HL-60 (cell line): Measurements from ENCODE around the gene ZFP36L1.

Experiments used
- DNase-seq, 2 experiments: peaks; one replicate each; pipeline ENCODE4 v3.0.0-alpha.2; 2010 to 2020; ENCODE audit warnings: low read depth in 1 of 2, low spot score in 1 of 2
- H3K27ac ChIP-seq: fragments of 250-450 bp; sonication (Bioruptor Pico); replicated peaks from 2 replicates; pipeline ENCODE4 v1.5.1; 2020; ENCODE audit warnings: mild to moderate bottlenecking, moderate library complexity
- H3K27me3 ChIP-seq: fragments of 250-450 bp; sonication (Bioruptor Pico); 2 replicates; pipeline ENCODE4 v1.5.1; 2021; ENCODE audit warnings: mild to moderate bottlenecking, moderate library complexity; ENCODE audit not compliant: insufficient read depth, poor library complexity, severe bottlenecking
- H3K4me3 ChIP-seq: replicated peaks from 2 replicates; pipeline ENCODE4 v1.5.1; 2011; ENCODE audit warnings: mild to moderate bottlenecking, control low read depth, low read length; ENCODE audit not compliant: insufficient read depth
- GABPA ChIP-seq: IDR thresholded peaks from 2 replicates; pipeline ENCODE4 v1.6.1; 2012; ENCODE audit warnings: low read depth
- POLR2AphosphoS5 ChIP-seq: IDR thresholded peaks from 2 replicates; pipeline ENCODE4 v1.6.1; 2012; ENCODE audit warnings: low read depth
- SPI1 ChIP-seq: IDR thresholded peaks from 2 replicates; pipeline ENCODE4 v1.6.1; 2012; ENCODE audit warnings: low read depth, mild to moderate bottlenecking, borderline replicate concordance
- TF ChIP-seq, protein P1 (sequence below): IDR thresholded peaks from one replicate; pipeline ENCODE4 v1.5.1; 2011; ENCODE audit warnings: low read length, control low read depth, inconsistent platforms; ENCODE audit not compliant: insufficient read depth
- TF ChIP-seq, protein P2 (sequence below): IDR thresholded peaks from 2 replicates; pipeline ENCODE4 v1.6.1; 2012; ENCODE audit warnings: low read depth; ENCODE audit not compliant: insufficient replicate concordance

Gene ZFP36L1

DNA sequence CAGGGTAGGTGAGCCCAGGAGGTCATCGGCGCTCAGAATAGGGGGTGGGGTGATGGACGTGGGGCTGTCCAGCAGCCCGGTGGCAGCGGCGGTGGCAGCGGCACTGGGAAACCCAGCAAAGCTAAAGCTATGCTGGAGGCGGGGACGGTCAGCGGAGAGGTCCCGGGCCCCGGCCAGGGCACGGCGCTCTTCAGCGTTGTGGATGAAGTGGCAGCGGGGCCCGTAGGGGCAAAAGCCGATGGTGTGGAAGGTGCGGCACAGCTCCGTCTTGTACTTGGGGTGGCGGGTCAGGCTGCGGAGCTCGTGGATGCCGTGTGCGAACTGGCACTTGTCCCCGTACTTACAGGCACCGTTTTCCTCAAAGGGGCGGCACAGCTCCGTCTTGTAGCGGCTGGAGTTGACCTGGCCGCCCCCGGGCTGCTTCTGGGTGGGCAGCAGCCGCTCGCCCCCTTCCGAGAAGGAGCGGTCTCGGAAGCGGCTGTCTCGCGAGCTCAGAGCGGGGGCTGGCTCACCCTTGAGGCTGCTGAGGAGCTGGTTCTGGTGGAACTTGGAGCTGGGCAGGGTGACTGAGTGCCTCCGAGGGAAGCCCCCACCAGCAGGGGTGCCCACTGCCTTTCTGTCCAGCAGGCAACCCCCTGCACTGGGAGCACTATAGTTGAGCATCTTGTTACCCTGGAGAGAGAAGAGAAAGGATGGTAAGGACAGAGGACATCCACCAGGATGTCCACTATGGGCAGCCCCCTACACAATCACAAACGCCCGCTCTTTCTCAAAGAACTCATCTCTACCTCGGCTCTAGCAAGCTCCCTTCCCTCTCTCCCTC is 2.8 kb downstream of the ZFP36L1 start:
- no peak overlapping the region for H3K4me3 ChIP-seq
- no peak overlapping the region for H3K27ac ChIP-seq
- H3K27me3 ChIP-seq, result peaks cover 13% of the 10 kb centered on the region
- no peak for DNase-seq
- TF ChIP-seq, protein P1, sequence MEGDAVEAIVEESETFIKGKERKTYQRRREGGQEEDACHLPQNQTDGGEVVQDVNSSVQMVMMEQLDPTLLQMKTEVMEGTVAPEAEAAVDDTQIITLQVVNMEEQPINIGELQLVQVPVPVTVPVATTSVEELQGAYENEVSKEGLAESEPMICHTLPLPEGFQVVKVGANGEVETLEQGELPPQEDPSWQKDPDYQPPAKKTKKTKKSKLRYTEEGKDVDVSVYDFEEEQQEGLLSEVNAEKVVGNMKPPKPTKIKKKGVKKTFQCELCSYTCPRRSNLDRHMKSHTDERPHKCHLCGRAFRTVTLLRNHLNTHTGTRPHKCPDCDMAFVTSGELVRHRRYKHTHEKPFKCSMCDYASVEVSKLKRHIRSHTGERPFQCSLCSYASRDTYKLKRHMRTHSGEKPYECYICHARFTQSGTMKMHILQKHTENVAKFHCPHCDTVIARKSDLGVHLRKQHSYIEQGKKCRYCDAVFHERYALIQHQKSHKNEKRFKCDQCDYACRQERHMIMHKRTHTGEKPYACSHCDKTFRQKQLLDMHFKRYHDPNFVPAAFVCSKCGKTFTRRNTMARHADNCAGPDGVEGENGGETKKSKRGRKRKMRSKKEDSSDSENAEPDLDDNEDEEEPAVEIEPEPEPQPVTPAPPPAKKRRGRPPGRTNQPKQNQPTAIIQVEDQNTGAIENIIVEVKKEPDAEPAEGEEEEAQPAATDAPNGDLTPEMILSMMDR, result no peak
- TF ChIP-seq, protein P2, sequence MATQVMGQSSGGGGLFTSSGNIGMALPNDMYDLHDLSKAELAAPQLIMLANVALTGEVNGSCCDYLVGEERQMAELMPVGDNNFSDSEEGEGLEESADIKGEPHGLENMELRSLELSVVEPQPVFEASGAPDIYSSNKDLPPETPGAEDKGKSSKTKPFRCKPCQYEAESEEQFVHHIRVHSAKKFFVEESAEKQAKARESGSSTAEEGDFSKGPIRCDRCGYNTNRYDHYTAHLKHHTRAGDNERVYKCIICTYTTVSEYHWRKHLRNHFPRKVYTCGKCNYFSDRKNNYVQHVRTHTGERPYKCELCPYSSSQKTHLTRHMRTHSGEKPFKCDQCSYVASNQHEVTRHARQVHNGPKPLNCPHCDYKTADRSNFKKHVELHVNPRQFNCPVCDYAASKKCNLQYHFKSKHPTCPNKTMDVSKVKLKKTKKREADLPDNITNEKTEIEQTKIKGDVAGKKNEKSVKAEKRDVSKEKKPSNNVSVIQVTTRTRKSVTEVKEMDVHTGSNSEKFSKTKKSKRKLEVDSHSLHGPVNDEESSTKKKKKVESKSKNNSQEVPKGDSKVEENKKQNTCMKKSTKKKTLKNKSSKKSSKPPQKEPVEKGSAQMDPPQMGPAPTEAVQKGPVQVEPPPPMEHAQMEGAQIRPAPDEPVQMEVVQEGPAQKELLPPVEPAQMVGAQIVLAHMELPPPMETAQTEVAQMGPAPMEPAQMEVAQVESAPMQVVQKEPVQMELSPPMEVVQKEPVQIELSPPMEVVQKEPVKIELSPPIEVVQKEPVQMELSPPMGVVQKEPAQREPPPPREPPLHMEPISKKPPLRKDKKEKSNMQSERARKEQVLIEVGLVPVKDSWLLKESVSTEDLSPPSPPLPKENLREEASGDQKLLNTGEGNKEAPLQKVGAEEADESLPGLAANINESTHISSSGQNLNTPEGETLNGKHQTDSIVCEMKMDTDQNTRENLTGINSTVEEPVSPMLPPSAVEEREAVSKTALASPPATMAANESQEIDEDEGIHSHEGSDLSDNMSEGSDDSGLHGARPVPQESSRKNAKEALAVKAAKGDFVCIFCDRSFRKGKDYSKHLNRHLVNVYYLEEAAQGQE, result no peak
- no peak for TF ChIP-seq SPI1
- no peak for TF ChIP-seq POLR2AphosphoS5
- no peak for TF ChIP-seq GABPA

DNA sequence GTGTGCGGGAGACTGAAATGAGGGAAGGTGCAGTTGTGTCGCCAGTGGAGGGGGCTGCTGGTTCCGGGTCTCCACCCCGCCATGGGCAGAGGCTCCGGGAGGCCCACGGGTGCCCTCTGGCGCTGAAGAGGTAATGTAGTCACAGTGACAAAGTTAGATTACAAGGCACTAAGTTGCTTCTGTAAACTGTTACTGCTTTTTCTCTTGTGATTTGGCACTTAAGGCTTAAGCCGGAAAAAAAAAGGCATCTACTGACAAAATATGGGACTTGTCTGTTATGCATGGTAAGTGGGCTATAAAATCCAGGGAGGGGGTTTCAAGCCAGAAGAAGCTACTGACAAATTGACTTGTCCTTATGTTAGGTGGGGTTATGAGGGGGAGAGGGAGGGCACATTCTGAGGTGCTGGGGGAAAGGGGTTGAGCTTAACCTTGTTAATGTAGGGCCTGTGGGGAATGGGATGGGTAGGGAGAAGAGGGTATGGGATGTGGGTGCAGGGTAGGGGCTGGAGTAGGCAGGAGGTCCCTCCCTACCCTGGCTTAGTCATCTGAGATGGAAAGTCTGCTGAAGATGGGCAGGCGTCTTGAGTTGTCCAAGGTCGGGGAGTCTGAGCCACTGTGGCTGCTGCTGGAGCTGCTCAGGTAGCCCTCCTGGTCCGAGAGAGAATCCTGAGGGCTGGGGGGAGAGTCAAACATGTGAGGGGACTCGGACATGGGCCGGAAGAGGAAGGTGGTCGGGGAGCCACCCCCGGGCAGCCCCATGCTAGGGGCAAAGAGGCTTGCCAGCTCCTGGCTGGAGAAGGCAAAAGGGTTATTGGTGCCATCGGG is 3.7 kb downstream of the ZFP36L1 start:
- no peak for TF ChIP-seq POLR2AphosphoS5
- TF ChIP-seq, protein P1, result peak; percentile 16
- peaks cover 10% of the 10 kb centered on the region for H3K27me3 ChIP-seq
- H3K27ac ChIP-seq, result no peak overlapping the region
- peak; percentile 21 to 63 for DNase-seq
- no peak overlapping the region for H3K4me3 ChIP-seq

DNA sequence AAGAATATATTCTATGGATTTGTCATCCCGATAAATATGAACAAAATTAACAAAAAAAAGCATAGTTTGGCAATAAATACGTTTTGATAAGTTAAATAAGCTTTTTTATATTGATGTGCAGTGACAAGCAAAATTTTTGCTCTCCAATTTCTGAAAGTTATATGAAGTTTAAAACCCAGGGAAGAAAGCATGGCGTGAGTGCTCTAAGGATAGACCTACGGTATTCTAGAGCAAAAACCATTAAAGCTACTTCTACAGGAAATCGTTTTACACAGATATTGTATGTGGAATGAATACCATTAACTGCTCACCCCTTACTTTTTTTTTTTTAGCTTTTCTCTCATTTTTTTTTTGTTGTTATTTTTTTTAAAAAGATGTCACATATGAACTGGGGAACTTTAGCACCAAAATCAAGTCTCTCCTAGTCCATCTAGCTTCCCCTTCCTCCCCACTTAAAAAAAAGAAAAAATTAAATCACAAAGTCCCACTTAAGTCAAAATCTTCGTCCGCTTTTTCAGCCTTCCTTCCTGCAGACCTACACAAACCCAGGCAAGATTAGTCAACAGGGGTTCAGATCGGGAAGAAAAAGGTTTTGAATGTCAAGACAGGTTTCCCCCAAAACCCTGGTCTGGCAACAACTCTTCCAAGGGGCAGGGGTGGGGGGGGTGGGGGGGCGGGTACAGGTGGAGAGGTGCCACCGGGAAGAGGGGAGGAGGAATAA is 4.4 kb downstream of the ZFP36L1 start:
- no peak overlapping the region for H3K4me3 ChIP-seq
- H3K27me3 ChIP-seq, result peaks cover 7% of the 10 kb centered on the region
- H3K27ac ChIP-seq, result no peak overlapping the region
- TF ChIP-seq, protein P1, result no peak
- no peak for TF ChIP-seq SPI1
- TF ChIP-seq, protein P2, result no peak
- TF ChIP-seq GABPA, result no peak
- no peak for TF ChIP-seq POLR2AphosphoS5
- DNase-seq, result no peak
